Hair follicular keratinocyte (primary cell): ENCODE data around the gene CALHM6. TPM values are rescaled to one million over a fixed set of nuclear protein-coding genes. Genes with fewer than 3 reads are reported as not detected.

Experiments
- total RNA-seq: library from RNA; depleted of rRNA; stranded (reverse); fragments of >200 nt; gene quantifications from 2 replicates; pipeline ENCODE4 v1.2.3, GENCODE V29; 2015

The CALHM6 gene
- 0.39 and 2.5 TPM in 2 replicates for total RNA-seq

DNA sequence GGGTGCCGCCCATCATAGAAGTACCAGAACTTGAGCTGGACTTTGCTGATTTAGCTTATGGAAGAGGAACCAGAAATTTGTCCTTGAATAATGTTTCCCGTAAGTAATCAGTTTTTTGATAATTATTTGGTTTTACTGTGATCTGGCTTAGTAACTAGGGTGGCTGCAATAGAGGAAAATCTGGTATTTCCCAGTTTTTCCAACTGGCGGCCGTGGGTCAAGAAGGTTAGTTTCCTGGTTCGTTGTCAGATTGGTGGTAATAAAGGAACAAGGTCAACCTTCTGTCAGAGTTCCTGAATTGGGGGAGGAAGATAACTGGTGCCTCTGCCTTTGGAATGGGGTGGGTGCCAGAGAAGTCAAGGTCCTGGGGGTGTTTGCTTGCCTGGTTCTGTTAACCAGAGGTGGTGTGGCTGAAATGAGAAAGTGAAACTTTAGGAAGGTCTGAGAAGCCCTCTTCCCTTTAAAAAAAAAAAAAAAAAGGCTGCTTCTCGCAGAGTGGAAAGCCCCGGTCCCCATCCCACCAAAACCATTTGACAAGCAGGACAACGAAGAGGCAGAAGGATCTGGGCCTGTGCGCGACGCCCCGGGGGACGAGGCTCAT is at the start of gene CALHM6:
TSS of gene CALHM6 (plus strand) at position 45 of the 601 bp plus-strand sequence. CDS start at position 600, 555 bp downstream.

DNA sequence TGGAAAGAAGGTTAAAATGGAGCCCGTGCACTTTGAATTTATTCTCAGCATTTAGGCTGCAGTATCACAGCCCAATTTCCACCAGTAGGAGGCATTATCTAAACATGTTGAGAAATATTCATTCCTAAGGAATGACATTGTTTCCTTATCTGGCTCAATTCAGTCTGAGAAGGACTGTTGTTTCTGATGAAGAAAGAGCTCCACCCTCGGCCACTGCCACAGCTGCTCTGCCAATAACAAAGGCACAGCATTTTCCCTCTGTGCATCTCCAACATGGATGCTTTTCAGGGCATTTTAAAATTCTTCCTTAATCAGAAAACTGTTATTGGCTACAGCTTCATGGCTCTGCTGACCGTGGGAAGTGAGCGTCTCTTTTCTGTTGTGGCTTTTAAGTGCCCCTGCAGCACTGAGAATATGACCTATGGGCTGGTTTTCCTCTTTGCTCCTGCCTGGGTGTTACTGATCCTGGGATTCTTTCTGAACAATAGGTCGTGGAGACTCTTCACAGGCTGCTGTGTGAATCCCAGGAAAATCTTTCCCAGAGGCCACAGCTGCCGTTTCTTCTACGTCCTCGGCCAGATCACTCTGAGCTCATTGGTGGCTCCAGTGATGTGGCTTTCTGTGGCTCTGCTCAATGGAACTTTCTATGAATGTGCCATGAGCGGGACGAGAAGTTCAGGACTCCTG is 50.4 kb downstream of the CALHM6 start, which contains the start of gene CALHM5:
TSS of gene CALHM5 (plus strand) at position 216 of the 687 bp plus-strand sequence. CDS start at position 274, 58 bp downstream.

Other genes with a start within 250 kb of the CALHM6 start
- 3.9 and 4.1 TPM in 2 replicates for gene TSPYL4, start 207.3 kb upstream of the CALHM6 start, total RNA-seq
- gene TSPYL1, start 181.4 kb upstream of the CALHM6 start, total RNA-seq: 82.8 and 87.4 TPM in 2 replicates
- gene DSE, start 90.4 kb upstream of the CALHM6 start, total RNA-seq: 98.5 and 150 TPM in 2 replicates
- gene CALHM5, start 50.3 kb downstream of the CALHM6 start, total RNA-seq: 0.04 TPM in 1 of 2 replicates, not detected in the other
- gene TRAPPC3L, start 84.3 kb downstream of the CALHM6 start, total RNA-seq: 0.70 TPM in 1 of 2 replicates, not detected in the other
- gene CALHM4, start 92.4 kb downstream of the CALHM6 start, total RNA-seq: not detected in 2 replicates
- 40.0 and 44.8 TPM in 2 replicates for gene RWDD1, start 110.1 kb downstream of the CALHM6 start, total RNA-seq
- 0.16 TPM in 1 of 2 replicates, not detected in the other for gene RSPH4A, start 155.1 kb downstream of the CALHM6 start, total RNA-seq
- gene ZUP1, start 207.4 kb downstream of the CALHM6 start, total RNA-seq: 6.4 and 9.6 TPM in 2 replicates
- gene KPNA5, start 219.8 kb downstream of the CALHM6 start, total RNA-seq: 0.62 and 1.1 TPM in 2 replicates